ENCODE measurements around the gene PSAT1.
"Not testable (repeated sequence)": the region's sequence is repeated elsewhere in the genome, so short reads cannot be mapped to it uniquely, and the experiment has no call there.

The PSAT1 gene

GRCh38 chr9:78296893-78297671, at the start of gene PSAT1:
PSAT1 (plus strand) TSS chr9:78297125; CDS start chr9:78297211, 86 bp downstream.
- DNase-seq (ENCODE audit: low spot score): peak; percentile 89

- DNase-seq (ENCODE audit: low spot score): no peak
These were observed 48.3 kb upstream of the PSAT1 start for GRCh38 chr9:78248635-78249034.

- no peak for DNase-seq (ENCODE audit: low spot score)
These were observed 47.4 kb upstream of the PSAT1 start for GRCh38 chr9:78249542-78249941.

- DNase-seq (ENCODE audit: low spot score): no peak
These were observed 44.3 kb upstream of the PSAT1 start for GRCh38 chr9:78252616-78253015.

GRCh38 chr9:78253285-78253684, 43.6 kb upstream of the PSAT1 start:
- DNase-seq (ENCODE audit: low spot score): no peak

- DNase-seq (ENCODE audit: low spot score): peak; percentile 32
These were observed 35.4 kb upstream of the PSAT1 start for GRCh38 chr9:78261403-78262001.

GRCh38 chr9:78262655-78263054, 34.3 kb upstream of the PSAT1 start:
- DNase-seq (ENCODE audit: low spot score): no peak

GRCh38 chr9:78267889-78268288, 29.0 kb upstream of the PSAT1 start:
- DNase-seq (ENCODE audit: low spot score): no peak

GRCh38 chr9:78269784-78270183, 27.1 kb upstream of the PSAT1 start:
- no peak for DNase-seq (ENCODE audit: low spot score)

- no peak for DNase-seq (ENCODE audit: low spot score)
These were observed 24.6 kb upstream of the PSAT1 start for GRCh38 chr9:78272307-78272706.

GRCh38 chr9:78273761-78274160, 23.2 kb upstream of the PSAT1 start:
- no peak for DNase-seq (ENCODE audit: low spot score)

GRCh38 chr9:78278177-78278777, 18.6 kb upstream of the PSAT1 start:
- DNase-seq (ENCODE audit: low spot score): no peak

GRCh38 chr9:78278801-78279200, 18.1 kb upstream of the PSAT1 start:
- DNase-seq (ENCODE audit: low spot score): no peak

- no peak for DNase-seq (ENCODE audit: low spot score)
These were observed 15.8 kb upstream of the PSAT1 start for GRCh38 chr9:78280982-78281668.

- DNase-seq (ENCODE audit: low spot score): not testable (repeated sequence)
These were observed 12.7 kb upstream of the PSAT1 start for GRCh38 chr9:78284181-78284580.

- no peak for DNase-seq (ENCODE audit: low spot score)
These were observed 10.8 kb upstream of the PSAT1 start for GRCh38 chr9:78286125-78286524.

GRCh38 chr9:78286946-78287388, 10.0 kb upstream of the PSAT1 start:
- no peak for DNase-seq (ENCODE audit: low spot score)

- no peak for DNase-seq (ENCODE audit: low spot score)
These were observed 8.6 kb upstream of the PSAT1 start for GRCh38 chr9:78288214-78288892.

- DNase-seq (ENCODE audit: low spot score): no peak
These were observed 7.5 kb upstream of the PSAT1 start for GRCh38 chr9:78289474-78289873.

GRCh38 chr9:78291240-78291925, 5.5 kb upstream of the PSAT1 start:
- no peak for DNase-seq (ENCODE audit: low spot score)

- no peak for DNase-seq (ENCODE audit: low spot score)
These were observed 4.9 kb upstream of the PSAT1 start for GRCh38 chr9:78292026-78292425.

All from CD4-positive, alpha-beta T cell treated with Interleukin-15 for 4 hours (primary cell).